ENCODE results near the gene CIC. TPM values are rescaled to one million over a fixed set of nuclear protein-coding genes. Genes with fewer than 3 reads are reported as not detected.

Gene CIC
- total and polyA plus RNA-seq, 2 of the 13 experiments (the other 11 are each of a cell fraction or from before 2014, with no cell fraction given): 5.9 to 8.0 TPM

DNA sequence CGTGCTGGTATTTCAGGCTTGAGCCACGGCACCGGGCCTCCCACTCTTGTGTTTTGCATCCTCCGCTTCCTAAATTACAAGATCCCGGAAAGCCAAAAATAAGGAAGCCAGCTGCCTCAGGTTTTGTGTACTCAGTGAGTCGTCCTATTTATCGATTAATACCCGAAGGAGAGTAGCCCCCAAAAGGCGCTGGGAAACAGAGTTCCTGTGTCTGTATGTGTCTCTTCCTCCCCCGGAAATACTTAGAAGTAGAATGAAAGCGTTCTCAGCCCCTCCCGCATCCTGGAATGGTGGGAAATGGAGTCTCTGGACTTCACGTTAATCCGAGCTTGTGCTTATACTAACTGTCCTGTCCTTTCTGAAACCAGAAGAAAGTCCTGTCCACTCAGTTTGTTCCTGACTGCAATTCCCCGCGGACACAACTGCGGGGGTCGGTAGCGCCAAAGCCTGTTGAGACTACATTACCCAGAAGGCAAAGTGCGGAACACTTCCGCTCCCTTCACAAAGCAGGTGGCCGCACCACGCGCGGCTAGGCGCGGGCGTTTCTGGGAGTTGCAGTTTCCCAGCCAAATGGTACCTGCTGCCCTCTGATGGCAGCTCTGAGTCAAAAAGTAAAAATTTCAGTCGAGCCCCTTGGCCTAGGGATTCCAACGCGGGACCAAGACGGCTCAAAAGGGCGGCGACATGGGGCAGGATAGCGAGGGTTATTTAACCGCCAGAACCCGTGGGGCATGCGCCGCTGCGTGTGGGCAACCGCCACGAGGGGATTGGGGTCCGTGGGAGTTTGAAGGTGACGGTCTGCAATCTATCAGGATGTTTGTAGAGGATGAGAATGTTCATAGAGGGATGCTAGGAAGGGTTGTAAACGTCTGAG, 24.5 kb upstream of the CIC start (continued):
- TF ChIP-seq, protein P1, sequence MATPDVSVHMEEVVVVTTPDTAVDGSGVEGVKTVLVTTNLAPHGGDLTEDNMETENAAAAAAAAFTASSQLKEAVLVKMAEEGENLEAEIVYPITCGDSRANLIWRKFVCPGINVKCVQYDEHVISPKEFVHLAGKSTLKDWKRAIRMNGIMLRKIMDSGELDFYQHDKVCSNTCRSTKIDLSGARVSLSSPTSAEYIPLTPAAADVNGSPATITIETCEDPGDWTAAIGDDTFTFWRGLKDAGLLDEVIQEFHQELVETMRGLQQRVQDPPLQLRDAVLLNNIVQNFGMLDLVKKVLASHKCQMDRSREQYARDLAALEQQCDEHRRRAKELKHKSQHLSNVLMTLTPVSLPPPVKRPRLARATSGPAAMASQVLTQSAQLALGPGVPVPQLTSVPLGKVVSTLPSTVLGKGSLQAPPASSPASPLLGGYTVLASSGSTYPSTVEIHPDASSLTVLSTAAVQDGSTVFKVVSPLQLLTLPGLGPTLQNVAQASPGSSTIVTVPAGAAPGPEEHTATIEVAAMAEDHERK (CRISPR knock-in tag; IDR thresholded peaks at IDR 0.05; ENCODE audit: low read depth): peak; percentile 73; the same call in 1 of the 2 replicates
- TF ChIP-seq ZNF652 (CRISPR knock-in tag; IDR thresholded peaks at IDR 0.05; ENCODE audit: borderline replicate concordance, low read depth): peak; percentile 23; the same call in 1 of the 2 replicates
- TF ChIP-seq CBFB (CRISPR knock-in tag; IDR thresholded peaks at IDR 0.05): peak; percentile 75
- TF ChIP-seq TBP (CRISPR knock-in tag; IDR thresholded peaks at IDR 0.05): peak; percentile 78; the same call in 1 of the 2 replicates
- no peak for TF ChIP-seq MAFF (IDR thresholded peaks at IDR 0.05; ENCODE audit: low read depth, low read length)
- peak; percentile 96 for TF ChIP-seq ZNF12 (CRISPR knock-in tag; IDR thresholded peaks at IDR 0.05)
- peak; percentile 97 for TF ChIP-seq HCFC1 (IDR thresholded peaks at IDR 0.05; ENCODE audit: low read depth, low read length)
- TF ChIP-seq, protein P2, sequence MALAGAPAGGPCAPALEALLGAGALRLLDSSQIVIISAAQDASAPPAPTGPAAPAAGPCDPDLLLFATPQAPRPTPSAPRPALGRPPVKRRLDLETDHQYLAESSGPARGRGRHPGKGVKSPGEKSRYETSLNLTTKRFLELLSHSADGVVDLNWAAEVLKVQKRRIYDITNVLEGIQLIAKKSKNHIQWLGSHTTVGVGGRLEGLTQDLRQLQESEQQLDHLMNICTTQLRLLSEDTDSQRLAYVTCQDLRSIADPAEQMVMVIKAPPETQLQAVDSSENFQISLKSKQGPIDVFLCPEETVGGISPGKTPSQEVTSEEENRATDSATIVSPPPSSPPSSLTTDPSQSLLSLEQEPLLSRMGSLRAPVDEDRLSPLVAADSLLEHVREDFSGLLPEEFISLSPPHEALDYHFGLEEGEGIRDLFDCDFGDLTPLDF (CRISPR knock-in tag; IDR thresholded peaks at IDR 0.05): peak; percentile 86; the same call in 1 of the 2 replicates
- TF ChIP-seq HOXA3 (CRISPR knock-in tag; IDR thresholded peaks at IDR 0.05): peak; percentile 68; the same call in 1 of the 2 replicates
- peak; percentile 99 for TF ChIP-seq ELF1 (CRISPR knock-in tag; IDR thresholded peaks at IDR 0.05)
- TF ChIP-seq, protein P3, sequence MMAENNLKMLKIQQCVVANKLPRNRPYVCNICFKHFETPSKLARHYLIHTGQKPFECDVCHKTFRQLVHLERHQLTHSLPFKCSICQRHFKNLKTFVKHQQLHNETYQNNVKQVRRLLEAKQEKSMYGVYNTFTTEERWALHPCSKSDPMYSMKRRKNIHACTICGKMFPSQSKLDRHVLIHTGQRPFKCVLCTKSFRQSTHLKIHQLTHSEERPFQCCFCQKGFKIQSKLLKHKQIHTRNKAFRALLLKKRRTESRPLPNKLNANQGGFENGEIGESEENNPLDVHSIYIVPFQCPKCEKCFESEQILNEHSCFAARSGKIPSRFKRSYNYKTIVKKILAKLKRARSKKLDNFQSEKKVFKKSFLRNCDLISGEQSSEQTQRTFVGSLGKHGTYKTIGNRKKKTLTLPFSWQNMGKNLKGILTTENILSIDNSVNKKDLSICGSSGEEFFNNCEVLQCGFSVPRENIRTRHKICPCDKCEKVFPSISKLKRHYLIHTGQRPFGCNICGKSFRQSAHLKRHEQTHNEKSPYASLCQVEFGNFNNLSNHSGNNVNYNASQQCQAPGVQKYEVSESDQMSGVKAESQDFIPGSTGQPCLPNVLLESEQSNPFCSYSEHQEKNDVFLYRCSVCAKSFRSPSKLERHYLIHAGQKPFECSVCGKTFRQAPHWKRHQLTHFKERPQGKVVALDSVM (CRISPR knock-in tag; IDR thresholded peaks at IDR 0.05): 0 out of 2 replicates have a peak, but pooled peaks have one; percentile 10
- TF ChIP-seq, protein P4, sequence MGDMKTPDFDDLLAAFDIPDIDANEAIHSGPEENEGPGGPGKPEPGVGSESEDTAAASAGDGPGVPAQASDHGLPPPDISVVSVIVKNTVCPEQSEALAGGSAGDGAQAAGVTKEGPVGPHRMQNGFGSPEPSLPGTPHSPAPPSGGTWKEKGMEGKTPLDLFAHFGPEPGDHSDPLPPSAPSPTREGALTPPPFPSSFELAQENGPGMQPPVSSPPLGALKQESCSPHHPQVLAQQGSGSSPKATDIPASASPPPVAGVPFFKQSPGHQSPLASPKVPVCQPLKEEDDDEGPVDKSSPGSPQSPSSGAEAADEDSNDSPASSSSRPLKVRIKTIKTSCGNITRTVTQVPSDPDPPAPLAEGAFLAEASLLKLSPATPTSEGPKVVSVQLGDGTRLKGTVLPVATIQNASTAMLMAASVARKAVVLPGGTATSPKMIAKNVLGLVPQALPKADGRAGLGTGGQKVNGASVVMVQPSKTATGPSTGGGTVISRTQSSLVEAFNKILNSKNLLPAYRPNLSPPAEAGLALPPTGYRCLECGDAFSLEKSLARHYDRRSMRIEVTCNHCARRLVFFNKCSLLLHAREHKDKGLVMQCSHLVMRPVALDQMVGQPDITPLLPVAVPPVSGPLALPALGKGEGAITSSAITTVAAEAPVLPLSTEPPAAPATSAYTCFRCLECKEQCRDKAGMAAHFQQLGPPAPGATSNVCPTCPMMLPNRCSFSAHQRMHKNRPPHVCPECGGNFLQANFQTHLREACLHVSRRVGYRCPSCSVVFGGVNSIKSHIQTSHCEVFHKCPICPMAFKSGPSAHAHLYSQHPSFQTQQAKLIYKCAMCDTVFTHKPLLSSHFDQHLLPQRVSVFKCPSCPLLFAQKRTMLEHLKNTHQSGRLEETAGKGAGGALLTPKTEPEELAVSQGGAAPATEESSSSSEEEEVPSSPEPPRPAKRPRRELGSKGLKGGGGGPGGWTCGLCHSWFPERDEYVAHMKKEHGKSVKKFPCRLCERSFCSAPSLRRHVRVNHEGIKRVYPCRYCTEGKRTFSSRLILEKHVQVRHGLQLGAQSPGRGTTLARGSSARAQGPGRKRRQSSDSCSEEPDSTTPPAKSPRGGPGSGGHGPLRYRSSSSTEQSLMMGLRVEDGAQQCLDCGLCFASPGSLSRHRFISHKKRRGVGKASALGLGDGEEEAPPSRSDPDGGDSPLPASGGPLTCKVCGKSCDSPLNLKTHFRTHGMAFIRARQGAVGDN (CRISPR knock-in tag; IDR thresholded peaks at IDR 0.05): peak; percentile 62
- TF ChIP-seq, protein P5, sequence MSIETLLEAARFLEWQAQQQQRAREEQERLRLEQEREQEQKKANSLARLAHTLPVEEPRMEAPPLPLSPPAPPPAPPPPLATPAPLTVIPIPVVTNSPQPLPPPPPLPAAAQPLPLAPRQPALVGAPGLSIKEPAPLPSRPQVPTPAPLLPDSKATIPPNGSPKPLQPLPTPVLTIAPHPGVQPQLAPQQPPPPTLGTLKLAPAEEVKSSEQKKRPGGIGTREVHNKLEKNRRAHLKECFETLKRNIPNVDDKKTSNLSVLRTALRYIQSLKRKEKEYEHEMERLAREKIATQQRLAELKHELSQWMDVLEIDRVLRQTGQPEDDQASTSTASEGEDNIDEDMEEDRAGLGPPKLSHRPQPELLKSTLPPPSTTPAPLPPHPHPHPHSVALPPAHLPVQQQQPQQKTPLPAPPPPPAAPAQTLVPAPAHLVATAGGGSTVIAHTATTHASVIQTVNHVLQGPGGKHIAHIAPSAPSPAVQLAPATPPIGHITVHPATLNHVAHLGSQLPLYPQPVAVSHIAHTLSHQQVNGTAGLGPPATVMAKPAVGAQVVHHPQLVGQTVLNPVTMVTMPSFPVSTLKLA (IDR thresholded peaks at IDR 0.05): peak; percentile 58
- peak; percentile 81 for TF ChIP-seq CHD2 (IDR thresholded peaks at IDR 0.05; ENCODE audit: low read depth, low read length)
- peak; percentile 33; the same call in 1 of the 2 replicates for TF ChIP-seq YEATS4 (CRISPR knock-in tag; IDR thresholded peaks at IDR 0.05; ENCODE audit: borderline replicate concordance)
- TF ChIP-seq TAF15 (IDR thresholded peaks at IDR 0.05; ENCODE audit: low read depth, low read length, poor library complexity, severe bottlenecking): no peak
